GM20431 (cell line): ENCODE measurements around the gene RSPRY1.

Source experiments
- in situ Hi-C: fragments of 300-500 bp; cut with MseI, MboI; formaldehyde crosslinking; loops from one replicate; pipeline ENCODE4 v1.15.0; 2020; ENCODE audit warnings: low sequenced_read_pairs; ENCODE audit not compliant: unreplicated experiment

Gene RSPRY1

DNA sequence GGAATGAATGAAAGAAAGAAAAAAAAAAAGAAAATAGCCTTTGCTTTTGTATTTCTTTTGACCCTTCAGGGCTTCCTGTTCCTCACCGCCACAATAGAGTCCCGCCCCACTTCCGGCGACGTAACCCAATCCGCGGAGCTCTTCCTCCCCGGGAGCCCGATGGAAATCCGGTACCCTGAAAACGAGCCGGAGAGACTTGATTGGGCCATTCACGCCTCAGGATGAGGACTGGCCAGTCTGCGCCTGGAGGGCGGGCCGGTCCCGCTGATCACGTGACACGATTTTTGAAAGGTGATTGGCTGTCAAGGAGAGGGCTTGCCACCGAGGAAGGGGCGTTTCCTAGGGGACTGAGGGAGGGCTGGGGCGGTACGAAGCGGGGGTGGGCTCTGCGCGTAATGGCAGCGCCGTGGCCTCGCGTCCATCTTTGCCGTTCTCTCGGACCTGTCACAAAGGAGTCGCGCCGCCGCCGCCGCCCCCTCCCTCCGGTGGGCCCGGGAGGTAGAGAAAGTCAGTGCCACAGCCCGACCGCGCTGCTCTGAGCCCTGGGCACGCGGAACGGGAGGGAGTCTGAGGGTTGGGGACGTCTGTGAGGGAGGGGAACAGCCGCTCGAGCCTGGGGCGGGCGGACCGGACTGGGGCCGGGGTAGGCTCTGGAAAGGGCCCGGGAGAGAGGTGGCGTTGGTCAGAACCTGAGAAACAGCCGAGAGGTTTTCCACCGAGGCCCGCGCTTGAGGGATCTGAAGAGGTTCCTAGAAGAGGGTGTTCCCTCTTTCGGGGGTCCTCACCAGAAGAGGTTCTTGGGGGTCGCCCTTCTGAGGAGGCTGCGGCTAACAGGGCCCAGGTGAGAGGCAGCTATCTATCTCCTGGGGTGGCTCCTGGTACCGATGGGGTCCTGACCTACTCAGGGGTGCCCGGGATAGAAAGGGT is at the start of gene RSPRY1, which contains the start of gene PSME3IP1:
Gene RSPRY1 (plus strand): TSS at position 385 of the 927 bp plus-strand sequence. CDS start 18,330 bp downstream, outside the sequence.
Gene PSME3IP1 (minus strand): TSS at position 95 of the 927 bp plus-strand sequence. CDS start 12,185 bp downstream, outside the sequence.
- in situ Hi-C loops = no loop called here

DNA sequence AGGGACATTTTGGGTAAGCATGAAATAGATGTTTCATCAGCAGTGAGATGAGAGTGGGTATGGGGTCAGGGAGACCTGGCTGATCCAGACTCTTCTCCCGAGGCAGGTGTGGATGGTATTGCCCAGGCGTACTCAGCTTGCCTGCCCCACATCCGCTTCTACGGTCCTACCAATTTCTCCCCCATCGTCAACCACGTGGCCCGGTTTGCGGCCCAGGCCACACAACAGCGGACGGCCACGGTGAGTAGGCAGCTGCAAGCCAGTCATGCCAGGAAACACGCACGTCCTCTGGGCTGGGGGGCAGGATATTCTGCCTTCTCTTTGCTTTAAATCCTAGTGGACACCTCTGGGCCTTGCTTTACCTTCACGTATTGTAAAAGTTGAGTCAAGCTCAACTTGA is 49.1 kb upstream of the RSPRY1 start:
- in situ Hi-C loops = no loop called here

DNA sequence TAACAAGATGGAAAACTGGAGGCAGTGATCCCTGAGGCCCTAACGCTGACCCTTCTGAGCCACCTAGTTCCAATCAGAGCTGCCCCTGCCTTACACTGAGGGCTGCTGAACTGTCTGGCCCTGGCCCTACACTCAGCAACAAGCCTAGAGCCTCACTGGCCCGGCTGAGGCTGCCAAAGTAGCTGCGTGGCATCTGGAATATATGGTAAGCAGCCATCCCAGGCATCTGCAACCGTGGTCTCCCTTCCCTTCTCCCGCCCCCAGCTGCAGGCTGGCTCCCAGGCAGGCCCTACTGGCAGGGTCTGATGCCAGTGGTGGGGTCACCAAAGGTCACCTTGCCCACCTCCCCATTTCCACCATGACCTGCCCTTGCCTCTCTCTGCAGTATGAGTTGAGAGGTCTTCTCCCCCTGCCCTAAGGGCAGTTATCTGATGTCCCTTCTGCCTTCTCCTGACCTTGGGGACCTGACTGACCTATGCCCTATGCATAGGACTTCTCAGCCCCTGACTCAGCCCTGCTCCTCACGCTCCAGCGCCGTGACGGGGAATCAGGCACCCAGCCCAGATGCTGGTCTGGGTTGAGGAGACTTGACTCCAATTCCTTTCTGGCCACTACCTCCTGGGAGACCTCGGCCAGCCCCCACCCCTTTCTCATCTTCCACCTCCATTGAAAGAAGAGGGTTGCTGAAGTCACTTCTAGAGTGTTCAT is 48.4 kb upstream of the RSPRY1 start:
- in situ Hi-C loops = no loop called here

DNA sequence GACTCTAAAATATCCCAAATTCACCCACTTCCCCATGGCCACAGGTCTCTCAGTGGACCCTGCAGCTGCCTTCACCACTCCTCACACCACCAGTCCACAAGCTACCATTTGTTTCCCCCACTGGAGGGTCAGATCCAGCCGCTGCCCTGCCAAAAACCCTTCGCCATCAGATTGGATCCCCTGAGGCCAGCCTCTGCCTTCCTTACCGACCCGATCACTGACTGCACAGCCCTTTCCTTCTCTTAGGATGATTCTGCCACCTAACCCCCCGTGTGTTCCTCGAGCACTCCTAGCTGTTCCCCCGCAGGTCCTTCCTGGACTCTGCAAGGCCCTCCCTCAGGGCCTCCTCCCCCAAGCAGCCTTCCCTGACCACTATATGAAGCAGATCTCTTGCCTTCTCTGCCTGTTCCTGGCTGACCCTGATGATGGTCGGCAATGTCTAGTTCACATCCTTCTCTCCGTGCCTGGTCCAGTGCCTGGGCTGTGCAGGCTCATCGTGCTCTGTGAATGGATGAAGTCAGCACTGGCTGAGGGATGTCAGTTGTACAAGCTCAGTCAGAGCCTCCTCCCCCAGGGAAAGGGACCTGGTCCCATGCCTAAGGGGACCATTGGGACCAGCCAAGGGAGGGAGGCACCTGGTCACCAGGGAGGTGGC is 47.7 kb upstream of the RSPRY1 start:
- in situ Hi-C loops = no loop called here

DNA sequence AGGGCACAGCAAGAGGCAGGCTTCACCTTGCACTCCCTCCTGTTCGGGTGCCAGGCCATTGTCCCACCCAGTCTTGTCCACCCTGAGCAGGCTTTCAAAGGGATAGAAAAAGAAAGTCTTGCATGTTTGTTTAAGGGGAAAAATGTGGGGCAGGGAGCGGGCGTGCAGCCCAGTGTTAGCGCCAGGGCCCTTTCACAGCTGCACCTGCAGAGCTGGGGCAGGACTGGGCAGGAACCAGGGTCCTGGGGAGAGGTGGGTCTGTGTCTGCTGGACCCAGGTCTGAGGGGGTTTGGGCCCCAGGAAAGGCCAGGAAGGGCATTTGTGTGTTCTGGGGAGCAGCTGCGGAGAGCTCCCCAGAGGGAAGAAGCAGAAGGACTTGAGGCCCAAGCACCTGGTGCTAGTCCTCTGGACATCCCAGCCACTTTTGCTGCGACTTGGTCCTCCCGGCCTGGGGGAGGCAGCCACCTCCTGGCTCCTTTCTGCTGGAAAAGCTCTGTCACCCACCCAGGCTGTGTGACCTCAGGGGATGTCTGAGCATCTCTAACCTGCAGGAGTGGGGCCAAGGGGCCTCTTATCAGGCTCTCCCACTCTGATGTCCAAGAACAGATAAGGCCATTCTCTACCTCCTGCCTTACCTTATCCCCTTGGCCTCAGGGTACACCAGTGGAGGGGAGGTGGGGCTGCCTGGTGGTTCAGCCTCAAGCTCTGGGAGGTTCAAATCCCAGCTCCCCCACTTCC is 45.0 kb upstream of the RSPRY1 start:
- in situ Hi-C loops = no loop called here

GRCh38 chr16:57141822-57142631 is 44.1 kb upstream of the RSPRY1 start:
- in situ Hi-C loops = no loop called here

DNA sequence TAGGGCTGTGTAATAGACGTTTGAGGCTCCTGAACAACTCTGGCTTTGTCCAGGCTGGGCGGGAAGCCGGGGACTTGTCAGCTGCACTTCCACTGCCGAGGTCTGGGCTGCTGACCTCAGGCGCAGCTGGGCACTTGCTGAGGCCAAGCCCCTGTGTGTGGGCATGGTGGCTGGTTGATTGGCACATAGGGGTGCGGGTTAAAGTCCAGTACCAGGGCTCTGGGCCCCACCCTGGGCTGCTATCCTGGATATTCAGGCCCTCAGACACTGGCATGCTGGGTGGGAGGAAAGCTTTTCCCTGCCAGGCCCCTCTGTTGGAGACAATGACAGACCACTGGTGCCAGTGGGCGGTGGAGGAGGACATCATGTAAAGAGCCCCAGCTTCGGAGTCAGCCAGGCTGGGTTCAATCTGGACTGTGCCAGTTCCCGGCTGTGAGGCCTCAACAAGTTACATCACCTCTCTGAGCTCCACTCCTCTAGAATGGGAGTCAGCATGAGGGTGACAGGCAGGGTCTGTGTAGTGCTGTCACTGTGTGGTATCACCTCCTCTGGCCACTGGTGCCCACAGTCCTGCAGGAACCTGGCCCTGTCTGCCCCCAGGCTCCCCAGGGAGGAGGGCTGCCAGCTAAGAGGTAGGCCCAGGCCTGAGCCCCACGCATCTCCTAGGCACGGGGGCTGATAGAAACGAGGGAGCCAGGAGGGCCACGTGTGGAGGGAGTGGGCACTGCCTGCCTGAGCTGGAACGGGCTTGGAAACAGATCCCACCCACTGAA is 42.8 kb upstream of the RSPRY1 start:
- in situ Hi-C loops = no loop called here

DNA sequence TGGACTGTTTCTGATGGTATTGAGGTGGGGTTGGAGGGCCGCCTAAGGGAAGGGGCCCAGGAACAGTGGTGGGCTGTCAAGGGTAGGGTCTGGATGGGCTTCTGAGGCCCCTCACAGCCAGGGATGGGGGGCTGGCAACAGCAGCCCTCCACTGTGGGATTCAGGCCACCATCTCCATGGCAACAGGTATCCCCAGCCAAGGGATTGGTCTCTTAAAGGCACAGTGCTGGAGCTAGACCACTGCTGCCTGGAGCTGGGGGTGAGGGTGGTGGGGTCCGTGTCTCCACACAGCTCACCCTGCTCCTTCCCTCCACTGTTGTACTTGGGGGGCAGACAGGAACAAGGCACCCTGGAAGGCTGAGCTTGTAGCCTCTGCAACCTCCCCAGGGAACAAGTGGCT is 42.1 kb upstream of the RSPRY1 start:
- in situ Hi-C loops = no loop called here

GRCh38 chr16:57145046-57146021 is 40.8 kb upstream of the RSPRY1 start:
- in situ Hi-C loops = no loop called here

DNA sequence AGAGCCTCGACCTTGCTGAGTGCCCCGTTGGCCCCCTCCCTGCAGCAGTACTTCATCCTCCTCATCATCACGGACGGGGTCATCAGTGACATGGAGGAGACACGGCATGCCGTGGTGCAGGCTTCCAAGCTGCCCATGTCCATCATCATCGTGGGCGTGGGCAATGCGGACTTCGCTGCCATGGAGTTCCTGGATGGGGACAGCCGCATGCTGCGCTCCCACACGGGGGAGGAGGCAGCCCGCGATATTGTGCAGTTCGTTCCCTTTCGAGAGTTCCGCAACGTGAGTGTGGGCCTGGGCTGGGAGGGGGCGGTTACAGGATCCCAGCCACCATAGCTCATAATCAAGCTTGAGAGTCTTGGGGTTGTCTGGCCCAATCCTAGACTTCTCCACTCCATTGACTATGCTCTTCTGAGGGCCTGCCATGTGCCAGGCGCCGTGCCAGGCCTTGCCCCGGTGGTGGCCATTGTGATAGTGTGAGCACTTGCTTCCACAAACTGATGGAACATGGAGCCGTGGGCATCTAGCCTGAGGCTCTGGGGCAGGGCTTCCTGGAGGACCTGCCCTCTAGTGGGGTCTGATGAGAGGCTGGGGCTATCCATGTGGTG is 40.0 kb upstream of the RSPRY1 start:
- in situ Hi-C loops = no loop called here

- in situ Hi-C loops = no loop called here
These were observed 39.4 kb upstream of the RSPRY1 start for GRCh38 chr16:57146735-57147134.

GRCh38 chr16:57147381-57148221 is 38.5 kb upstream of the RSPRY1 start:
- in situ Hi-C loops = no loop called here

- in situ Hi-C loops = no loop called here
These were observed 37.6 kb upstream of the RSPRY1 start for GRCh38 chr16:57148481-57148880.

GRCh38 chr16:57149391-57149790 is 36.7 kb upstream of the RSPRY1 start:
- in situ Hi-C loops = no loop called here

DNA sequence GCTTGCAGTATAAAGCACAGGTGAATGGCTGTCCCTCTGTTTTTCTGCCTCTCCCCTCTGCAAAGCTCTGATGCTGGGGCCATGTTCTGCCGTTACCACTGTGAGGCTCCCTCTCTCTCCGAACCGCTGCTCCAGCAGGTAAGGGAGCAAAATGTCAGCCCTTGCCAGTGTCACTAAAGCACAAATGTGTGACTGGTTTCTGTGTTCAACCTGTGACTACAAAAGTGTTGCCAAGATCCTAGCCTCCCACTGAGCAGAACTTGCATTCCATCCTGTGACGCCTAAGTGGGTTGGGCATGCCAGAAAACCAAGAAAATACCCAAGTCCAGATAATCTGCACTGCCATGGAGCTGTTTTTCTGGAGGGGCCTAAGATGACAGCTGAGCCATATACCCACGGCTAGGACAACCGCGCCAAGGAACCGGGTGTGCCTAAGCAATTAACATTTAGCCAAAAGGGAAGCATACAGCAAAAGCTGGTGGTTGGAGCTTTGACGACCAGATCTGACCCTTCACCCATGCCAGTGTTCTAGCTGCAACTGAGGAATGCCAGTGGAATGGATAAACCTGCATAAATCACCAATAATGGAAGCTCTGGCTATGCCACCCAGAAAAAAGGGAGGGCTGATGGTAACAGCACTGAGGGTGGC is 35.3 kb upstream of the RSPRY1 start:
- in situ Hi-C loops = no loop called here

DNA sequence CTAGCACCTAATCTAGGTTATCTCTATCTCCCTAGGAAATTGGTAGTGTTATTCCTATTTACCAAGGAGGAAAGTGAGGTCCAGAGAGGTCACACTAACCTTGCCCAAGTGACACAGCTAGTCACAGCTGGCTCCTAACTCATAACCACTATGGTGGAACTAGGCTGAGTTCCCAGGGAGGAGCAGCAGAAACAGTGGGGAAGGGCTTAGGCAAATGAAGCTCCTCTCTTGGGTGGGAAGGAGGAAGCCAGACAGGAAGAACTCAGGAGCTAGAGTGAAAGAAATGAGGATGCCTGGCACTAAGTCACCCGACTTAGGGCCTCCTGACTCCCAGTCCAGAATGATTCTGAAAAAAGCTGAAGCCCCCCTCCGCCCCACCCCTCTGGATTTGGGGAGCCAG is 34.8 kb upstream of the RSPRY1 start:
- in situ Hi-C loops = no loop called here
